K562 (cell line): Measurements from ENCODE around the gene PHTF1. TPM values are rescaled to one million over a fixed set of nuclear protein-coding genes. Genes with fewer than 3 reads are reported as not detected.

ENCODE experiments used
- ATAC-seq: fragments of 200-7000 bp; cut with Tn5 transposase; 3 replicates; pipeline ENCODE4 v1.9.1; 2020; ENCODE audit warnings: moderate library complexity
- BruUV-seq: library from RNA; stranded (reverse); fragments of 400-500 nt; replicated peaks from 2 replicates; lab custom pipeline; 2021; lab: Mats Ljungman, UMichigan
- CTCF ChIA-PET: fragments of 300-600 bp; formaldehyde crosslinking; extraction: SDS; loops from one replicate; lab custom pipeline; 2021; ENCODE audit warnings: low intra/inter-chr PET ratio; lab: Yijun Ruan, JAX
- POLR2A ChIA-PET: fragments of 300-600, 350-650 bp; sonication (Branson Sonifier 250); formaldehyde crosslinking; extraction: SDS; loops from one replicate; lab custom pipeline; 2021; ENCODE audit warnings: antibody characterized with exemption, inconsistent platforms; lab: Yijun Ruan, JAX
- DNase-seq, 4 experiments: peaks; one replicate each; pipeline versions ENCODE4 v3.0.0 to v3.0.0-alpha.2; 2011 to 2018; ENCODE audit warnings: low spot score in 3 of 4, mixed read lengths in 3 of 4; ENCODE audit errors: extremely low read depth in 1 of 4
- FAIRE-seq: peaks from 2 replicates; lab custom pipeline; 2011; peaks lifted over from hg19 to GRCh38; lab: Jason Lieb, UNC
- H2AFZ ChIP-seq: 2 replicates; pipeline ENCODE4 v1.6.0; 2011; ENCODE audit warnings: low read depth, low read length, control low read depth, inconsistent platforms
- H3K27ac ChIP-seq: fragments of 200-600 bp; 3 replicates; pipeline ENCODE4 v1.8.0; 2011; ENCODE audit warnings: low read depth, mild to moderate bottlenecking, control low read depth, inconsistent platforms, low read length, moderate library complexity, mixed read lengths; ENCODE audit errors: extremely low read depth
- H3K27me3 ChIP-seq, 2 experiments: fragments of 300-600 bp in 1 of 2; 2 replicates in 1 of 2; 3 replicates in 1 of 2; pipeline versions ENCODE4 v1.6.0 to v1.8.0; 2011; ENCODE audit warnings: inconsistent platforms in 2 of 2, low read length in 2 of 2, mild to moderate bottlenecking in 1 of 2, mixed read lengths in 1 of 2, moderate library complexity in 1 of 2; ENCODE audit not compliant: control insufficient read depth in 2 of 2, insufficient read depth in 2 of 2
- H3K36me3 ChIP-seq: fragments of 300-600 bp; 3 replicates; pipeline ENCODE4 v1.8.0; 2011; ENCODE audit warnings: mild to moderate bottlenecking, low read length, inconsistent platforms; ENCODE audit not compliant: control insufficient read depth, insufficient read depth
- H3K4me1 ChIP-seq, 2 experiments: fragments of 200-600 bp in 1 of 2; replicated peaks in 1 of 2; 2 replicates in 1 of 2; 3 replicates in 1 of 2; pipeline versions ENCODE4 v1.5.1 to v1.8.0; 2011; ENCODE audit warnings: inconsistent platforms in 2 of 2, low read length in 2 of 2, mild to moderate bottlenecking in 1 of 2, mixed read lengths in 1 of 2, moderate library complexity in 1 of 2; ENCODE audit not compliant: control insufficient read depth in 2 of 2, insufficient read depth in 2 of 2
- H3K4me2 ChIP-seq: 2 replicates; pipeline ENCODE4 v1.6.1; 2011; ENCODE audit warnings: low read length, control low read depth, inconsistent platforms, mixed read lengths; ENCODE audit not compliant: insufficient read depth
- H3K4me3 ChIP-seq: fragments of 200-600 bp; sonication (generic), shearing (Covaris generic); 2 replicates; pipeline ENCODE4 v1.5.1; 2016; ENCODE audit warnings: control low read depth, inconsistent platforms
- H3K79me2 ChIP-seq: fragments of 200-600 bp; 3 replicates; pipeline ENCODE4 v1.8.0; 2011; ENCODE audit warnings: low read length, inconsistent platforms; ENCODE audit not compliant: control insufficient read depth, insufficient read depth
- H3K9ac ChIP-seq, 2 experiments: 2 replicates each; pipeline versions ENCODE4 v1.6.0 to v1.6.1; 2011; ENCODE audit warnings: low read depth in 2 of 2, low read length in 2 of 2, control low read depth in 1 of 2, inconsistent platforms in 1 of 2, mild to moderate bottlenecking in 1 of 2, mixed read lengths in 1 of 2; ENCODE audit not compliant: insufficient read depth in 1 of 2
- H3K9me1 ChIP-seq: one replicate; pipeline ENCODE4 v1.6.0; 2011; ENCODE audit warnings: inconsistent platforms, mild to moderate bottlenecking, low read length, moderate library complexity; ENCODE audit not compliant: control insufficient read depth, insufficient read depth
- H3K9me3 ChIP-seq: replicated peaks from 2 replicates; pipeline ENCODE4 v1.5.1; 2011; ENCODE audit warnings: low read depth, low read length, inconsistent platforms; ENCODE audit not compliant: control insufficient read depth, insufficient read depth
- H4K20me1 ChIP-seq: replicated peaks from 2 replicates; pipeline ENCODE4 v1.6.1; 2011; ENCODE audit warnings: low read length, inconsistent platforms, mixed read lengths; ENCODE audit not compliant: control insufficient read depth, insufficient read depth
- CREB3 ChIP-seq: fragments of 450-650 bp; conservative IDR thresholded peaks from 2 replicates; pipeline ENCODE4 v1.6.1; 2016; ENCODE audit warnings: missing genetic modification characterization, low read depth, mild to moderate bottlenecking, missing compliant biosample characterization, moderate library complexity
- CUX1 ChIP-seq: fragments of 200-800 bp; sonication (Bioruptor generic); IDR thresholded peaks from 2 replicates; pipeline ENCODE4 v1.6.1; 2016; ENCODE audit warnings: missing genetic modification characterization, missing compliant biosample characterization
- ELF2 ChIP-seq: fragments of 250-450 bp; sonication (Bioruptor Pico); IDR thresholded peaks from 2 replicates; pipeline ENCODE4 v1.5.0; 2021; ENCODE audit warnings: mild to moderate bottlenecking
- ETV1 ChIP-seq: fragments of 450-650 bp; conservative IDR thresholded peaks from 2 replicates; pipeline ENCODE4 v1.6.1; 2016; ENCODE audit warnings: missing genetic modification characterization, control low read depth, low read depth, missing compliant biosample characterization
- GABPB2 ChIP-seq: fragments of 250-450 bp; sonication (Bioruptor Pico); conservative IDR thresholded peaks from 2 replicates; pipeline ENCODE4 v1.5.1; 2021; ENCODE audit warnings: mild to moderate bottlenecking
- JUND ChIP-seq, 2 experiments: IDR thresholded peaks; 2 replicates in 1 of 2; 3 replicates in 1 of 2; pipeline ENCODE4 v1.6.1; 2011; ENCODE audit warnings: borderline replicate concordance in 2 of 2, low read depth in 2 of 2, low read length in 2 of 2, improper control_type of control experiment in 1 of 2, missing biosample characterization in 1 of 2, missing genetic modification characterization in 1 of 2, missing genetic modification reagents in 1 of 2
- KLF1 ChIP-seq: fragments of 450-650 bp; IDR thresholded peaks from 2 replicates; pipeline ENCODE4 v1.6.1; 2016; ENCODE audit warnings: missing genetic modification characterization, missing compliant biosample characterization
- NCOA1 ChIP-seq: fragments of 450-650 bp; IDR thresholded peaks from 2 replicates; pipeline ENCODE4 v1.6.1; 2016; ENCODE audit warnings: low read depth
- TOE1 ChIP-seq, 2 experiments: fragments of 450-650 bp in 1 of 2; sonication (generic) in 1 of 2; formaldehyde crosslinking in 1 of 2; IDR thresholded peaks; 2 replicates each; pipeline versions ENCODE4 v1.7.1 to v1.8.0; 2016 to 2022; ENCODE audit warnings: borderline replicate concordance in 2 of 2, mild to moderate bottlenecking in 2 of 2, antibody characterized with exemption in 1 of 2, inconsistent platforms in 1 of 2, low read depth in 1 of 2, missing genetic modification reagents in 1 of 2, moderate library complexity in 1 of 2
- YBX1 ChIP-seq: fragments of 450-650 bp; IDR thresholded peaks from 2 replicates; pipeline ENCODE4 v1.7.1; 2016; ENCODE audit warnings: mild to moderate bottlenecking
- ZBTB34 ChIP-seq: fragments of 250-450 bp; sonication (Bioruptor Pico); IDR thresholded peaks from 2 replicates; pipeline ENCODE4 v1.8.0; 2021; ENCODE audit warnings: mild to moderate bottlenecking, moderate library complexity
- ZNF3 ChIP-seq: fragments of 250-450 bp; sonication (Bioruptor Pico); IDR thresholded peaks from 2 replicates; pipeline ENCODE4 v1.5.0; 2021; ENCODE audit warnings: mild to moderate bottlenecking, moderate library complexity
- WGBS: fragments of 100-300 bp; shearing (Covaris generic); methylation state at CpG from one replicate; pipeline ENCODE4 v1.1.6; 2016; ENCODE audit warnings: low coverage, mixed read lengths; ENCODE audit not compliant: insufficient coverage; ENCODE audit errors: missing lambda C conversion rate; 5-methylcytosine and 5-hydroxymethylcytosine counted together
- in situ Hi-C: fragments of 300-500 bp; cut with MboI; formaldehyde crosslinking; loops from 4 replicates; pipeline ENCODE4 v1.15.0; 2018; ENCODE audit warnings: inconsistent platforms, mixed read lengths
- intact Hi-C: fragments of 100-400 bp; cut with micrococcal nuclease; formaldehyde crosslinking; loops from 2 replicates; pipeline ENCODE4 v1.14.2; 2022
- polyA plus RNA-seq, 8 experiments: library from polyadenylated mRNA; depleted of rRNA in 4 of 8; stranded (reverse) in 5 of 8; unstranded in 3 of 8; fragments of >200 nt; fragmentation: Nextera tagmentation in 2 of 8; fragmentation: Illumina TruSeq in 1 of 8; extraction: Ambion mirVana in 2 of 8; extraction: Trizol in 1 of 8; gene quantifications; 2 replicates each; pipeline versions ENCODE4 v1.2.1 to v1.2.3, GENCODE V29; 2011 to 2014; ENCODE audit warnings: inconsistent platforms in 1 of 8, missing spikeins in 1 of 8
- total RNA-seq, 7 experiments: library from RNA; depleted of rRNA in 6 of 7; stranded (reverse); fragments of >200 nt in 6 of 7; fragmentation: Illumina TruSeq in 2 of 7; extraction: Trizol in 2 of 7; gene quantifications; 2 replicates each; pipeline versions ENCODE4 v1.2.1 to v1.2.3, GENCODE V29; 2011 to 2021; ENCODE audit warnings: low replicate concordance in 1 of 7
- TF ChIP-seq, protein P1 (sequence below): fragments of 250-450 bp; sonication (Bioruptor Pico); IDR thresholded peaks from 2 replicates; pipeline ENCODE4 v1.5.1; 2021; ENCODE audit warnings: mild to moderate bottlenecking

Gene PHTF1
- total and polyA plus RNA-seq, 9 of the 15 experiments (the other 6 are each of a cell fraction or from before 2014, with no cell fraction given) = 8.4 to 36.2 (median 23.0) TPM

GRCh38 chr1:113674591-113674990 is 84.7 kb downstream of the PHTF1 start:
- H2AFZ ChIP-seq = no peak overlapping the region
- intact Hi-C loops = no loop called here
- no peaks in the 10 kb centered on the region for H3K27me3 ChIP-seq
- no peak overlapping the region for H3K27ac ChIP-seq
- FAIRE-seq (no peak), ATAC-seq (no peak), DNase-seq (no peak)
- no peaks in the 10 kb centered on the region for H3K9me1 ChIP-seq
- no peaks in the 10 kb centered on the region for H3K79me2 ChIP-seq
- no peaks in the 10 kb centered on the region for H3K9me3 ChIP-seq
- no peak overlapping the region for H3K4me3 ChIP-seq
- CTCF ChIA-PET = no interaction called here
- peaks cover 0 to 27% of the 10 kb centered on the region in 2 experiments; a peak in 4 of 5 replicates for H3K4me1 ChIP-seq
- in situ Hi-C loops = no loop called here
- no peak overlapping the region for H3K4me2 ChIP-seq
- POLR2A ChIA-PET = interaction anchor here (0.8 to 1.2 kb wide), 2 partner anchors 131 to 426 kb away, joined by 3 read pairs; no protein-coding TSS in a partner anchor
- no peaks in the 10 kb centered on the region for H4K20me1 ChIP-seq
- no TSS peak for BruUV-seq
- H3K9ac ChIP-seq = no peak overlapping the region
- 75% methylated on average over 1 of the region's 1 CpG for WGBS
- no peaks in the 10 kb centered on the region for H3K36me3 ChIP-seq
- TF ChIP-seq CUX1 (CRISPR knock-in tag) (no peak), NCOA1 (no peak), JUND (IDR thresholded peaks at IDR 0.05; ENCODE audit: borderline replicate concordance, low read depth, low read length) (no peak), JUND (tag; IDR thresholded peaks at IDR 0.05; ENCODE audit: borderline replicate concordance, low read depth, low read length) (no peak), ELF2 (CRISPR knock-in tag) (no peak), YBX1 (no peak), TOE1 (IDR thresholded peaks at IDR 0.05; ENCODE audit: borderline replicate concordance) (no peak), TOE1 (CRISPR knock-in tag; IDR thresholded peaks at IDR 0.05; ENCODE audit: borderline replicate concordance, low read depth) (no peak), ETV1 (no peak), CREB3 (tag) (no peak), GABPB2 (no peak), ZNF3 (CRISPR knock-in tag) (no peak), ZBTB34 (CRISPR knock-in tag) (no peak), KLF1 (tag) (no peak)
- TF ChIP-seq, protein P1, sequence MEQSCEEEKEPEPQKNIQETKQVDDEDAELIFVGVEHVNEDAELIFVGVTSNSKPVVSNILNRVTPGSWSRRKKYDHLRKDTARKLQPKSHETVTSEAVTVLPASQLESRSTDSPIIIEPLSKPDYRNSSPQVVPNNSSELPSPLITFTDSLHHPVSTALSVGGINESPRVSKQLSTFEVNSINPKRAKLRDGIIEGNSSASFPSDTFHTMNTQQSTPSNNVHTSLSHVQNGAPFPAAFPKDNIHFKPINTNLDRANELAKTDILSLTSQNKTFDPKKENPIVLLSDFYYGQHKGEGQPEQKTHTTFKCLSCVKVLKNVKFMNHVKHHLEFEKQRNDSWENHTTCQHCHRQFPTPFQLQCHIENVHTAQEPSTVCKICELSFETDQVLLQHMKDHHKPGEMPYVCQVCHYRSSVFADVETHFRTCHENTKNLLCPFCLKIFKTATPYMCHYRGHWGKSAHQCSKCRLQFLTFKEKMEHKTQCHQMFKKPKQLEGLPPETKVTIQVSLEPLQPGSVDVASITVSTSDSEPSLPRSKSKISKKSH (CRISPR knock-in tag) = no peak
